ENCODE measurements around the gene GPC5. TPM values are rescaled to one million over a fixed set of nuclear protein-coding genes. Genes with fewer than 3 reads are reported as not detected.
A peak's percentile ranks its signal among the peaks of the same experiment; 100 is the strongest.

Gene GPC5
- polyA plus RNA-seq, 2 of the 4 experiments (the other 2 are of a cell fraction), result not detected

GRCh38 chr13:91714855-91715254 is 316.4 kb downstream of the GPC5 start:
- ChIA-PET CTCF (interaction anchor here (0.7 kb wide), 1 partner anchor 173 kb away, joined by 3 read pairs; no protein-coding TSS in a partner anchor), POLR2A (no interaction called here)
- no peaks in the 10 kb centered on the region for H3K9me3 ChIP-seq
- no peak overlapping the region for H3K4me3 ChIP-seq
- H3K4me2 ChIP-seq, result no peak overlapping the region
- no peak for TF ChIP-seq POLR2A (IDR thresholded peaks at IDR 0.05; ENCODE audit: low read length)
- TF ChIP-seq CEBPB (IDR thresholded peaks at IDR 0.05), result no peak
- TF ChIP-seq EHMT2 (IDR thresholded peaks at IDR 0.05; ENCODE audit: low read depth), result no peak
- no peak for TF ChIP-seq TP53 (CRISPR knock-in tag; IDR thresholded peaks at IDR 0.05)
- TF ChIP-seq RAD21 (conservative IDR thresholded peaks at IDR 0.05 in 1 of 2, IDR thresholded peaks at IDR 0.05 in 1 of 2), result no peak
- TF ChIP-seq HMGXB4 (CRISPR knock-in tag; IDR thresholded peaks at IDR 0.05; ENCODE audit: borderline replicate concordance), result no peak
- WGBS (ENCODE audit: missing lambda C conversion rate), result 0% methylated on average over 3 of the region's 3 CpGs
- no peak overlapping the region for H3K27ac ChIP-seq
- ATAC-seq (no peak), DNase-seq (ENCODE audit: low read depth in 1 of 2, low spot score in 1 of 2) (no peak), FAIRE-seq (no peak)
- no peaks in the 10 kb centered on the region for H3K4me1 ChIP-seq

- FAIRE-seq (no peak), ATAC-seq (no peak), DNase-seq (ENCODE audit: low read depth in 1 of 2, low spot score in 1 of 2) (no peak)
- ChIA-PET CTCF (no interaction called here), POLR2A (no interaction called here)
- no peaks in the 10 kb centered on the region for H3K9me3 ChIP-seq
- H3K4me1 ChIP-seq, result no peaks in the 10 kb centered on the region
- TF ChIP-seq RARB (CRISPR knock-in tag; IDR thresholded peaks at IDR 0.05) (no peak), ESRRA (IDR thresholded peaks at IDR 0.05; ENCODE audit: borderline replicate concordance, low read length) (no peak), HOXB13 (CRISPR knock-in tag; IDR thresholded peaks at IDR 0.05; ENCODE audit: low read depth) (no peak), RFX5 (IDR thresholded peaks at IDR 0.05) (no peak), SMC3 (IDR thresholded peaks at IDR 0.05) (no peak), CHD2 (IDR thresholded peaks at IDR 0.05; ENCODE audit: low read length, partially characterized antibody) (no peak)
- WGBS (ENCODE audit: missing lambda C conversion rate), result 41% methylated on average over 7 of the region's 7 CpGs
- no peak overlapping the region for H3K4me2 ChIP-seq
- no peak overlapping the region for H3K4me3 ChIP-seq
- H3K27ac ChIP-seq, result no peak overlapping the region
Observed at GRCh38 chr13:91716436-91717065, 318.1 kb downstream of the GPC5 start.

- 0% methylated on average over 3 of the region's 3 CpGs for WGBS (ENCODE audit: missing lambda C conversion rate)
- H3K4me1 ChIP-seq, result no peaks in the 10 kb centered on the region
- no peak overlapping the region for H3K27ac ChIP-seq
- FAIRE-seq (no peak), ATAC-seq (no peak), DNase-seq (ENCODE audit: low read depth in 1 of 2, low spot score in 1 of 2) (peak in 1 of 2 experiments; percentile 0)
- no peak for TF ChIP-seq ESRRA (IDR thresholded peaks at IDR 0.05; ENCODE audit: borderline replicate concordance, low read length)
- TF ChIP-seq HOXA7 (CRISPR knock-in tag; IDR thresholded peaks at IDR 0.05), result no peak
- no peak for TF ChIP-seq CBX8 (IDR thresholded peaks at IDR 0.05)
- TF ChIP-seq BCL3 (IDR thresholded peaks at IDR 0.05), result no peak
- no peak for TF ChIP-seq SREBF2 (IDR thresholded peaks at IDR 0.05)
- no peak for TF ChIP-seq HEYL (CRISPR knock-in tag; IDR thresholded peaks at IDR 0.05)
- TF ChIP-seq MAFK (IDR thresholded peaks at IDR 0.05; ENCODE audit: partially characterized antibody), result no peak
- no peak for TF ChIP-seq CHD4 (IDR thresholded peaks at IDR 0.05; ENCODE audit: borderline replicate concordance)
- TF ChIP-seq PHF8 (IDR thresholded peaks at IDR 0.05; ENCODE audit: borderline replicate concordance, low read depth), result no peak
- TF ChIP-seq ZNF302 (CRISPR knock-in tag; IDR thresholded peaks at IDR 0.05), result no peak
- TF ChIP-seq RFX5 (IDR thresholded peaks at IDR 0.05), result no peak
- no peak for TF ChIP-seq USF2 (IDR thresholded peaks at IDR 0.05)
- no peak for TF ChIP-seq POLR2A (IDR thresholded peaks at IDR 0.05; ENCODE audit: low read length)
- TF ChIP-seq PBX3 (IDR thresholded peaks at IDR 0.05), result no peak
- H3K4me2 ChIP-seq, result no peak overlapping the region
- POLR2A ChIA-PET, result no interaction called here
- CTCF ChIA-PET, result no interaction called here
- no peaks in the 10 kb centered on the region for H3K9me3 ChIP-seq
- no peak overlapping the region for H3K4me3 ChIP-seq
Observed at GRCh38 chr13:91719033-91719432, 320.6 kb downstream of the GPC5 start.

All from A549 (cell line).